ENCODE data around the gene CEP70.

The CEP70 gene

GRCh38 chr3:138460536-138461205, 133.4 kb downstream of the CEP70 start:
- no CpG with 5 or more reads among the region's 8 CpGs for WGBS (ENCODE audit: extremely low coverage, insufficient coverage, low lambda C conversion rate)
- Histone ChIP-seq H3K27ac (ENCODE audit: low read depth, low read length) (no peak overlapping the region), H3K56ac (ENCODE audit: low read length) (no peak overlapping the region), H3K4me1 (ENCODE audit: control insufficient read depth, low read depth, low read length) (no peaks in the 10 kb centered on the region), H2BK120ac (ENCODE audit: low read depth, low read length) (no peak overlapping the region), H4K8ac (ENCODE audit: low read depth, low read length) (no peak overlapping the region), H3K18ac (ENCODE audit: low read length) (no peak overlapping the region), H2BK15ac (replicated peaks; ENCODE audit: low read depth) (no peak overlapping the region), H3K79me2 (ENCODE audit: control insufficient read depth, insufficient read depth, low read length) (no peaks in the 10 kb centered on the region), H3K4ac (ENCODE audit: low read depth, low read length) (no peak overlapping the region), H4K5ac (ENCODE audit: low read length) (no peak overlapping the region), H3K4me3 (ENCODE audit: low read length) (no peak overlapping the region), H2BK5ac (ENCODE audit: low read length) (no peak overlapping the region), H3K9ac (ENCODE audit: low read length) (no peak overlapping the region), H3K36me3 (ENCODE audit: control insufficient read depth, insufficient read depth, low read length) (no peaks in the 10 kb centered on the region), H3K27me3 (ENCODE audit: insufficient read depth, low read length, poor library complexity) (no peaks in the 10 kb centered on the region), H3K4me2 (ENCODE audit: low read length) (no peak overlapping the region), H3K79me1 (ENCODE audit: low read length) (no peaks in the 10 kb centered on the region), H3K23ac (ENCODE audit: low read length) (no peak overlapping the region), H2AK5ac (ENCODE audit: low read length) (no peak overlapping the region)
- DNase-seq = no peak

GRCh38 chr3:138459619-138460535, 134.2 kb downstream of the CEP70 start:
- Histone ChIP-seq H3K4me2 (ENCODE audit: low read length) (no peak overlapping the region), H3K18ac (ENCODE audit: low read length) (no peak overlapping the region), H3K9ac (ENCODE audit: low read length) (no peak overlapping the region), H4K8ac (ENCODE audit: low read depth, low read length) (no peak overlapping the region), H3K27ac (ENCODE audit: low read depth, low read length) (no peak overlapping the region), H3K23ac (ENCODE audit: low read length) (no peak overlapping the region), H3K4ac (ENCODE audit: low read depth, low read length) (no peak overlapping the region), H3K56ac (ENCODE audit: low read length) (no peak overlapping the region), H3K79me2 (ENCODE audit: control insufficient read depth, insufficient read depth, low read length) (no peaks in the 10 kb centered on the region), H3K36me3 (ENCODE audit: control insufficient read depth, insufficient read depth, low read length) (no peaks in the 10 kb centered on the region), H3K79me1 (ENCODE audit: low read length) (no peaks in the 10 kb centered on the region), H3K27me3 (ENCODE audit: insufficient read depth, low read length, poor library complexity) (no peaks in the 10 kb centered on the region), H2BK120ac (ENCODE audit: low read depth, low read length) (no peak overlapping the region), H3K4me3 (ENCODE audit: low read length) (no peak overlapping the region), H4K5ac (ENCODE audit: low read length) (no peak overlapping the region), H2AK5ac (ENCODE audit: low read length) (no peak overlapping the region), H2BK15ac (replicated peaks; ENCODE audit: low read depth) (no peak overlapping the region), H2BK5ac (ENCODE audit: low read length) (no peak overlapping the region), H3K4me1 (ENCODE audit: control insufficient read depth, low read depth, low read length) (no peaks in the 10 kb centered on the region)
- no peak for DNase-seq
- WGBS (ENCODE audit: extremely low coverage, insufficient coverage, low lambda C conversion rate) = no CpG with 5 or more reads among the region's 15 CpGs

- H3K4me1 ChIP-seq (ENCODE audit: control insufficient read depth, low read depth, low read length) = no peaks in the 10 kb centered on the region
- no peak overlapping the region for H3K56ac ChIP-seq (ENCODE audit: low read length)
- no peak overlapping the region for H3K18ac ChIP-seq (ENCODE audit: low read length)
- no peaks in the 10 kb centered on the region for H3K79me2 ChIP-seq (ENCODE audit: control insufficient read depth, insufficient read depth, low read length)
- H3K79me1 ChIP-seq (ENCODE audit: low read length) = no peaks in the 10 kb centered on the region
- H3K23ac ChIP-seq (ENCODE audit: low read length) = no peak overlapping the region
- H3K9ac ChIP-seq (ENCODE audit: low read length) = no peak overlapping the region
- H3K4me2 ChIP-seq (ENCODE audit: low read length) = no peak overlapping the region
- no peak overlapping the region for H4K5ac ChIP-seq (ENCODE audit: low read length)
- H2BK15ac ChIP-seq (replicated peaks; ENCODE audit: low read depth) = no peak overlapping the region
- H4K8ac ChIP-seq (ENCODE audit: low read depth, low read length) = no peak overlapping the region
- H2BK120ac ChIP-seq (ENCODE audit: low read depth, low read length) = no peak overlapping the region
- no peak overlapping the region for H2BK5ac ChIP-seq (ENCODE audit: low read length)
- no peak for DNase-seq
- no peaks in the 10 kb centered on the region for H3K27me3 ChIP-seq (ENCODE audit: insufficient read depth, low read length, poor library complexity)
- no peaks in the 10 kb centered on the region for H3K36me3 ChIP-seq (ENCODE audit: control insufficient read depth, insufficient read depth, low read length)
- no peak overlapping the region for H3K27ac ChIP-seq (ENCODE audit: low read depth, low read length)
- no peak overlapping the region for H3K4me3 ChIP-seq (ENCODE audit: low read length)
- no peak overlapping the region for H2AK5ac ChIP-seq (ENCODE audit: low read length)
- H3K4ac ChIP-seq (ENCODE audit: low read depth, low read length) = no peak overlapping the region
- no CpG with 5 or more reads among the region's 9 CpGs for WGBS (ENCODE audit: extremely low coverage, insufficient coverage, low lambda C conversion rate)
Measured at GRCh38 chr3:138458774-138459499, 135.1 kb downstream of the CEP70 start.

GRCh38 chr3:138457863-138458735, 136.0 kb downstream of the CEP70 start:
- H3K9ac ChIP-seq (ENCODE audit: low read length) = no peak overlapping the region
- no peaks in the 10 kb centered on the region for H3K79me1 ChIP-seq (ENCODE audit: low read length)
- H3K18ac ChIP-seq (ENCODE audit: low read length) = no peak overlapping the region
- DNase-seq = peak; percentile 44
- no peaks in the 10 kb centered on the region for H3K79me2 ChIP-seq (ENCODE audit: control insufficient read depth, insufficient read depth, low read length)
- no peaks in the 10 kb centered on the region for H3K36me3 ChIP-seq (ENCODE audit: control insufficient read depth, insufficient read depth, low read length)
- no peak overlapping the region for H2BK120ac ChIP-seq (ENCODE audit: low read depth, low read length)
- no peak overlapping the region for H3K4ac ChIP-seq (ENCODE audit: low read depth, low read length)
- no peak overlapping the region for H3K56ac ChIP-seq (ENCODE audit: low read length)
- H3K4me2 ChIP-seq (ENCODE audit: low read length) = no peak overlapping the region
- no peak overlapping the region for H2BK15ac ChIP-seq (replicated peaks; ENCODE audit: low read depth)
- H3K4me3 ChIP-seq (ENCODE audit: low read length) = no peak overlapping the region
- H3K27ac ChIP-seq (ENCODE audit: low read depth, low read length) = no peak overlapping the region
- no peak overlapping the region for H2AK5ac ChIP-seq (ENCODE audit: low read length)
- no CpG with 5 or more reads among the region's 11 CpGs for WGBS (ENCODE audit: extremely low coverage, insufficient coverage, low lambda C conversion rate)
- H2BK5ac ChIP-seq (ENCODE audit: low read length) = no peak overlapping the region
- no peak overlapping the region for H4K8ac ChIP-seq (ENCODE audit: low read depth, low read length)
- H3K4me1 ChIP-seq (ENCODE audit: control insufficient read depth, low read depth, low read length) = no peaks in the 10 kb centered on the region
- no peak overlapping the region for H4K5ac ChIP-seq (ENCODE audit: low read length)
- H3K23ac ChIP-seq (ENCODE audit: low read length) = no peak overlapping the region
- no peaks in the 10 kb centered on the region for H3K27me3 ChIP-seq (ENCODE audit: insufficient read depth, low read length, poor library complexity)

Measured in mesendoderm (in vitro differentiated cells).